ENCODE results near the gene GLTP. TPM values are rescaled to one million over a fixed set of nuclear protein-coding genes. Genes with fewer than 3 reads are reported as not detected.

GLTP gene
- total and polyA plus RNA-seq, 2 of the 13 experiments (the other 11 are each of a cell fraction or from before 2014, with no cell fraction given), result 10.7 to 12.9 TPM

DNA sequence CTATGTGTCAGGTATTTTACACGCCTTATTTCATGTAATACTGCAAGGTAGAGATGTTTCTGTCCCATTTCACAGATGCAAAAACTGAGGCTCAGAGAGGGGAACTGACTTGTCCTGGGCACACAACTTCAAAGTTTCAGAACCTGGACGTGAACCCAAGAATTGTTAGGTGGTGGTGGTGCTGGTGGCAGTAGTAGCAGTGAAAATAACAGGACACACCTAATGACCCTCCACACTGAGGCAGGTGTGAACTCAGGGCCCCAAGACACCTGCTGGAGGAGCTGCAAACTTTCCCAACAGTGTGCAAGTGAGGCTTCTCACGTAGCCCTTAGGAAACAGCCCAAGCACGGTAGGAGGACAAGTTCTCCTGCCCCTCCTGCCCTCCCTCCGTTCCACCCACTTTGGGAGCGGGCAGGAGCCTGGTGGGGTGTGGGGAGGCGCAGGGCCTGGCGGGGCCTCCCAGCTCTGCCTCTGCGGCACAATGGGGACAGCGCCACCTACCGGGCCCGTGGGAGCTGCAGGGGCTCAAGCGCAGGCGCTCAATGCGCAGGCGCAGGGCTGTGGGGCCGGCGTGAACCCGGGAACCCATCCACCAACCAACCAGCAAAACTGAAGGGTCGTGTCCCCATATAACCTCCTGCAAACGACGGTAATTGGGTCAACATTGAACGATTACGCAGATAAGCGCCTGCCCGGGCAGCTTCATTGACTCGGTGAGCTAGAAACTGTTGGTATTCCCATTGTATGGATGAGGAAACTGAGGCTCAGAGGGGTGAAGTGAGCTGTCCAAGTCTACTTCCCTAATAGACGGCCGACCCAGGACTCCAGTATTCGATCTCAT lies 35.1 kb downstream of the GLTP start (continued):
- TF ChIP-seq ZNF121 (CRISPR knock-in tag; IDR thresholded peaks at IDR 0.05) (no peak), ZNF850 (CRISPR knock-in tag; conservative IDR thresholded peaks at IDR 0.05) (no peak), TARDBP (CRISPR knock-in tag; IDR thresholded peaks at IDR 0.05) (peak; percentile 33; the same call in 1 of the 2 replicates), RARA (CRISPR knock-in tag; IDR thresholded peaks at IDR 0.05) (peak; percentile 47), XRCC5 (optimal IDR thresholded peaks at IDR 0.05; ENCODE audit: low read length) (peak; percentile 85), ZNF205 (CRISPR knock-in tag; IDR thresholded peaks at IDR 0.05) (0 out of 2 replicates have a peak, but pooled peaks have one; percentile 57), CAMTA2 (CRISPR knock-in tag; IDR thresholded peaks at IDR 0.05; ENCODE audit: borderline replicate concordance) (no peak), NR2F2 (IDR thresholded peaks at IDR 0.05; ENCODE audit: borderline replicate concordance, low read depth) (no peak), MXI1 (IDR thresholded peaks at IDR 0.05; ENCODE audit: borderline replicate concordance, low read depth, low read length) (peak; percentile 46; the same call in 2 of the 3 replicates), SRSF1 (optimal IDR thresholded peaks at IDR 0.05; ENCODE audit: low read depth, low read length) (no peak), FOXP1 (IDR thresholded peaks at IDR 0.05) (no peak), FOXP1 (CRISPR knock-in tag; IDR thresholded peaks at IDR 0.05) (no peak), MAFF (IDR thresholded peaks at IDR 0.05; ENCODE audit: low read depth, low read length) (no peak), ARNTL (CRISPR knock-in tag; IDR thresholded peaks at IDR 0.05) (no peak)
- TF ChIP-seq, protein P1, sequence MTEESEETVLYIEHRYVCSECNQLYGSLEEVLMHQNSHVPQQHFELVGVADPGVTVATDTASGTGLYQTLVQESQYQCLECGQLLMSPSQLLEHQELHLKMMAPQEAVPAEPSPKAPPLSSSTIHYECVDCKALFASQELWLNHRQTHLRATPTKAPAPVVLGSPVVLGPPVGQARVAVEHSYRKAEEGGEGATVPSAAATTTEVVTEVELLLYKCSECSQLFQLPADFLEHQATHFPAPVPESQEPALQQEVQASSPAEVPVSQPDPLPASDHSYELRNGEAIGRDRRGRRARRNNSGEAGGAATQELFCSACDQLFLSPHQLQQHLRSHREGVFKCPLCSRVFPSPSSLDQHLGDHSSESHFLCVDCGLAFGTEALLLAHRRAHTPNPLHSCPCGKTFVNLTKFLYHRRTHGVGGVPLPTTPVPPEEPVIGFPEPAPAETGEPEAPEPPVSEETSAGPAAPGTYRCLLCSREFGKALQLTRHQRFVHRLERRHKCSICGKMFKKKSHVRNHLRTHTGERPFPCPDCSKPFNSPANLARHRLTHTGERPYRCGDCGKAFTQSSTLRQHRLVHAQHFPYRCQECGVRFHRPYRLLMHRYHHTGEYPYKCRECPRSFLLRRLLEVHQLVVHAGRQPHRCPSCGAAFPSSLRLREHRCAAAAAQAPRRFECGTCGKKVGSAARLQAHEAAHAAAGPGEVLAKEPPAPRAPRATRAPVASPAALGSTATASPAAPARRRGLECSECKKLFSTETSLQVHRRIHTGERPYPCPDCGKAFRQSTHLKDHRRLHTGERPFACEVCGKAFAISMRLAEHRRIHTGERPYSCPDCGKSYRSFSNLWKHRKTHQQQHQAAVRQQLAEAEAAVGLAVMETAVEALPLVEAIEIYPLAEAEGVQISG (CRISPR knock-in tag; IDR thresholded peaks at IDR 0.05), result 0 out of 2 replicates have a peak, but pooled peaks have one; percentile 24
- TF ChIP-seq, protein P2, sequence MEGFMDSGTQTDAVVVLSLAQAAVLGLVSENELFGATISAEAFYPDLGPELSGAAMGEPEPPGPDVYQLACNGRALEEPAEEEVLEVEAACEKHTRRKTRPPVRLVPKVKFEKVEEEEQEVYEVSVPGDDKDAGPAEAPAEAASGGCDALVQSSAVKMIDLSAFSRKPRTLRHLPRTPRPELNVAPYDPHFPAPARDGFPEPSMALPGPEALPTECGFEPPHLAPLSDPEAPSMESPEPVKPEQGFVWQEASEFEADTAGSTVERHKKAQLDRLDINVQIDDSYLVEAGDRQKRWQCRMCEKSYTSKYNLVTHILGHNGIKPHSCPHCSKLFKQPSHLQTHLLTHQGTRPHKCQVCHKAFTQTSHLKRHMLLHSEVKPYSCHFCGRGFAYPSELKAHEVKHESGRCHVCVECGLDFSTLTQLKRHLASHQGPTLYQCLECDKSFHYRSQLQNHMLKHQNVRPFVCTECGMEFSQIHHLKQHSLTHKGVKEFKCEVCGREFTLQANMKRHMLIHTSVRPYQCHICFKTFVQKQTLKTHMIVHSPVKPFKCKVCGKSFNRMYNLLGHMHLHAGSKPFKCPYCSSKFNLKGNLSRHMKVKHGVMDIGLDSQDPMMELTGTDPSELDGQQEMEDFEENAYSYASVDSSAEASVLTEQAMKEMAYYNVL (CRISPR knock-in tag; IDR thresholded peaks at IDR 0.05; ENCODE audit: borderline replicate concordance), result peak; percentile 58; the same call in 1 of the 2 replicates
- TF ChIP-seq, protein P3, sequence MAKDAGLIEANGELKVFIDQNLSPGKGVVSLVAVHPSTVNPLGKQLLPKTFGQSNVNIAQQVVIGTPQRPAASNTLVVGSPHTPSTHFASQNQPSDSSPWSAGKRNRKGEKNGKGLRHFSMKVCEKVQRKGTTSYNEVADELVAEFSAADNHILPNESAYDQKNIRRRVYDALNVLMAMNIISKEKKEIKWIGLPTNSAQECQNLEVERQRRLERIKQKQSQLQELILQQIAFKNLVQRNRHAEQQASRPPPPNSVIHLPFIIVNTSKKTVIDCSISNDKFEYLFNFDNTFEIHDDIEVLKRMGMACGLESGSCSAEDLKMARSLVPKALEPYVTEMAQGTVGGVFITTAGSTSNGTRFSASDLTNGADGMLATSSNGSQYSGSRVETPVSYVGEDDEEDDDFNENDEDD (CRISPR knock-in tag; IDR thresholded peaks at IDR 0.05; ENCODE audit: borderline replicate concordance), result peak; percentile 39; the same call in 1 of the 2 replicates
